Measurements from ENCODE around the gene CD300C. TPM values are rescaled to one million over a fixed set of nuclear protein-coding genes. Genes with fewer than 3 reads are reported as not detected.
A peak's percentile ranks its signal among the peaks of the same experiment; 100 is the strongest.

The CD300C gene
- total RNA-seq, 3 donors from 2014 or later: 0.33 to 2.1 (median 0.59) TPM

DNA sequence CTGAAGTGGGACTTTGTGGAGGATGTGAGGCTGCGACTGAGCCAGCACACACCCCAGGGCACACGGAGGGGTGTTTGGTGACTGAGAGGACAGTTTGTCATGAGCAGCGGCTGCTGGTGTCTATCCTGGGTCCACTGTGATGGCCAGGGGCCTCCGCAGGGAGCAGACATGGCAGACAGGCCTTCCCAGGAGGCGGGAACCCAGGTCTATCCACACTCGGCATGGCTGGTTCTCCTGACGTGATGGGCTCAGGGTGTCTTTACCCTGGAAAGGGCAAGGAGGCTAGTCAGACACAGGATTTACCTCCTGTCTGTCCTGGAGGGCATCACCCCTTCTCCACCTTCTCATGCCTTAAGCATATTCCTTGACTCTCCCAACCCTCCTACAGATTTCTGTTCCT is 671 bp upstream of the CD300C start:
- Histone ChIP-seq H3K9me3 (no peaks in the 10 kb centered on the region), H3K27ac (no peak overlapping the region), H3K4me1 (no peaks in the 10 kb centered on the region), H3K36me3 (no peaks in the 10 kb centered on the region), H3K27me3 (no peaks in the 10 kb centered on the region), H3K4me3 (no peak overlapping the region)
- DNase-seq (ENCODE audit: low spot score in 2 of 2): no peak
- TF ChIP-seq, protein P1, sequence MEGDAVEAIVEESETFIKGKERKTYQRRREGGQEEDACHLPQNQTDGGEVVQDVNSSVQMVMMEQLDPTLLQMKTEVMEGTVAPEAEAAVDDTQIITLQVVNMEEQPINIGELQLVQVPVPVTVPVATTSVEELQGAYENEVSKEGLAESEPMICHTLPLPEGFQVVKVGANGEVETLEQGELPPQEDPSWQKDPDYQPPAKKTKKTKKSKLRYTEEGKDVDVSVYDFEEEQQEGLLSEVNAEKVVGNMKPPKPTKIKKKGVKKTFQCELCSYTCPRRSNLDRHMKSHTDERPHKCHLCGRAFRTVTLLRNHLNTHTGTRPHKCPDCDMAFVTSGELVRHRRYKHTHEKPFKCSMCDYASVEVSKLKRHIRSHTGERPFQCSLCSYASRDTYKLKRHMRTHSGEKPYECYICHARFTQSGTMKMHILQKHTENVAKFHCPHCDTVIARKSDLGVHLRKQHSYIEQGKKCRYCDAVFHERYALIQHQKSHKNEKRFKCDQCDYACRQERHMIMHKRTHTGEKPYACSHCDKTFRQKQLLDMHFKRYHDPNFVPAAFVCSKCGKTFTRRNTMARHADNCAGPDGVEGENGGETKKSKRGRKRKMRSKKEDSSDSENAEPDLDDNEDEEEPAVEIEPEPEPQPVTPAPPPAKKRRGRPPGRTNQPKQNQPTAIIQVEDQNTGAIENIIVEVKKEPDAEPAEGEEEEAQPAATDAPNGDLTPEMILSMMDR (IDR thresholded peaks at IDR 0.05): no peak
- TF ChIP-seq POLR2AphosphoS5 (IDR thresholded peaks at IDR 0.05) (no peak), POLR2A (IDR thresholded peaks at IDR 0.05) (no peak)
- intact Hi-C loops (cut with DNase I; ENCODE audit: low total_unique reads): no loop called here

DNA sequence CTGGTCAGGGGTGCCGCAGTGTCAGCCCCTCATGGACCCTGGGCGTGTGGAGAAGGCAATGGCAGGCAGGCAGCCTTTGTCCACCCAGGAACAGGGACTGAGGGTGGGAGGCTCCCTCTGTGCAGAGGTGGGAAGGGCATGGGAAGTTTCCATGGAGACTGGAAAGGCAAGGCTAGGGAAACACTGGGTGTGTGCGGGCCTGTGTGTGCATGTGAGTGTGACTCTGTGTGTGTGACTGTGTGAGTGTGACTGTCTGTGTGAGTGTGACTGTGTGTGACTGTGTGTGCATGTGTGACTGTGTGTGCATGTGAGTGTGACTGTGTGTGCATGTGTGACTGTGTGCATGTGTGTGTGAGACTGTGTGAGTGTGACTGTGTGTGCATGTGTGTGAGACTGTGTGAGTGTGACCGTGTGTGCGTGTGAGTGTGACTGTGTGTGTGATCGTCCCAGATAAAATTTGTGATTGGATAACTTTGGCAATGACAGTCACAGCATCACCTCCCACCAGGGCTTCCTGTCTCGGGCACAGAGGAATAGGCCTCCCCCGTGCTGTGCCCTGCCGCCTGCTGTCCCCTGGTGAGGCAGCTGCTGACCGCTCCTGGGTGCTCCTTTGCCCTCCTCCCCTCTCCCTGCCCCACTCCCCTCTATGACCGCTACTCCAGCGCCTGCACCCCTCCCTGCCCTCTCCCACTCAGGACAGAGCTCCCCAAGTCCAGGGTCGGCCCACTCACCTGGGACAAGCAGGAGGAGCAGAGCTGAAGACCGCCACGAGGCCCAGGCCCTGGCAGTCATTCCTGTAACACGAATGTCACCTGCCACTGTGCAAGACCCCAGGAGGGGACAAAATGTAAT is 698 bp downstream of the CD300C start:
- H3K27ac ChIP-seq: no peak overlapping the region
- TF ChIP-seq, protein P1 (IDR thresholded peaks at IDR 0.05): no peak
- no peak for TF ChIP-seq POLR2AphosphoS5 (IDR thresholded peaks at IDR 0.05)
- no peak for TF ChIP-seq POLR2A (IDR thresholded peaks at IDR 0.05)
- DNase-seq (ENCODE audit: low spot score in 2 of 2): no peak
- no peaks in the 10 kb centered on the region for H3K4me1 ChIP-seq
- H3K4me3 ChIP-seq: peak overlapping the region in 1 of 3 donors; percentile 21
- intact Hi-C loops (cut with DNase I; ENCODE audit: low total_unique reads): no loop called here
- H3K36me3 ChIP-seq: no peaks in the 10 kb centered on the region
- no peaks in the 10 kb centered on the region for H3K27me3 ChIP-seq
- H3K9me3 ChIP-seq: no peaks in the 10 kb centered on the region

DNA sequence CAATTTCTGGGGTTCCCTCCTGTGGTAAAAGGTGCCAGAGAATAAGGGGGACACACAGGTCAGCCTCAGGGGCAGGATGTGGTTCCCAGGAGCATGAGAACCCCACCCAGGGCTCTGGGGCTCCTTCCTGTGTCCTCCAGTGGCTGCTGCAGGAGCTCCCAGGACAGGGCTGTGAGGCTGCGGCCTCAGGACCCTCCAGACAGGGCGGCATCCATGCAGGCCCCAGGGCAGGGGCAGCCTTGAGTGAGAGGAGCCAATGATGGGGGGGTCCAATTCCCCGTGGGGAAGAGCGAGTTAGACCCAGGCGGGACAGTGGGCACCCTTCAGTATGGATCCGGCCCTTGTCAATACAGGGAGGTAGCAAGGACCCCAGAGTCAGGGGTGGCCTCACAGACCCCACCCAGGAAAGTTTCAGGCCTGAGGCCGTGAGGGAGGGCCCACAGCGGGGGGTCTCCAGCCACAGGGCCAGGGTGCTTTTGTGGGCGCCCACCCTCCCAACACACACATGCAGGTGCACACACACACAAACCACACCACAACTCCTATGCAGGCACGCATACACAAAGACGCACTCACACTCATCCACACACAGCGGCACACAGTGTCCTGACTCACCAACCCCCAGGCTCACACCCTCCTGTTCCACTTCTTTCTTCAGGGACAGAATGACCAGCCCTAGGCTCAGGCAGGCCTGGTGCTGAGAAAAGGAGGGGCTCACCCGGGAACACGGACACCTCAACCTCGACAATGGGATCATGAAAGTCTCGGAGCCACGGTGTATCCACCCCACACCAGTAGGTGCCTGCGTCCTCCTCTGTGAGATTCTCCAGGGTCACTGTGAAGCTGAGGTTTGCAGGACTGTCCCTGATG is 1.8 kb downstream of the CD300C start:
- no peak overlapping the region for H3K27ac ChIP-seq
- no peak overlapping the region for H3K4me3 ChIP-seq
- H3K36me3 ChIP-seq: no peaks in the 10 kb centered on the region
- H3K4me1 ChIP-seq: no peaks in the 10 kb centered on the region
- H3K9me3 ChIP-seq: no peaks in the 10 kb centered on the region
- H3K27me3 ChIP-seq: peaks cover 0 to 3% of the 10 kb centered on the region in 2 donors
- intact Hi-C loops (cut with DNase I; ENCODE audit: low total_unique reads): no loop called here
- DNase-seq (ENCODE audit: low spot score in 2 of 2): no peak
- no peak for TF ChIP-seq POLR2AphosphoS5 (IDR thresholded peaks at IDR 0.05)
- TF ChIP-seq, protein P1 (IDR thresholded peaks at IDR 0.05): no peak
- TF ChIP-seq POLR2A (IDR thresholded peaks at IDR 0.05): no peak

DNA sequence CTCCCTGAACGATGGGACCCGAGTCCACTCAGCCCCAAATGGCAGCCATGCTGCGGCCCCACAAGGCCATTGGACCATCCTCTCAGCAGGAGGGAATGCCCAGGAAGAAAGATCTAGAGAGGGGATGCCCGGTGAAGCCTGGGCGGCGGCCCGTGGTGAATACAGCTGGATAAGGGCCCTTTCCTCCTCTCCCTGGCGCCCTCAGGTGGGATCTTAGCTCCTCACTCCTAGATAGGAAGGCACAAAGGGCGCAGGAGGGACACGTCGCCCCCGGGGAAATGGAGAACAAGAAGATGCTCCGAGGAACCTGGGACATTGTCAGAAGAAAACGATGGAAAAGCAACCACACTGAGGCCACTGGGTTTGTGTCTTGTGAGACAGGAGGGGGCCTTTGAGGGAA is 2.5 kb downstream of the CD300C start:
- no peaks in the 10 kb centered on the region for H3K36me3 ChIP-seq
- TF ChIP-seq POLR2A (IDR thresholded peaks at IDR 0.05) (no peak), POLR2AphosphoS5 (IDR thresholded peaks at IDR 0.05) (no peak)
- TF ChIP-seq, protein P1 (IDR thresholded peaks at IDR 0.05): no peak
- peaks cover 0 to 3% of the 10 kb centered on the region in 2 donors for H3K27me3 ChIP-seq
- no peak overlapping the region for H3K4me3 ChIP-seq
- intact Hi-C loops (cut with DNase I; ENCODE audit: low total_unique reads): no loop called here
- H3K4me1 ChIP-seq: no peaks in the 10 kb centered on the region
- no peaks in the 10 kb centered on the region for H3K9me3 ChIP-seq
- DNase-seq (ENCODE audit: low spot score in 2 of 2): no peak
- no peak overlapping the region for H3K27ac ChIP-seq

All from breast epithelium (tissue), 4 donors.